HepG2 (cell line): ENCODE measurements around the gene CTSS.

ENCODE experiments used
- JUND ChIP-seq: sonication (generic); formaldehyde crosslinking; IDR thresholded peaks from 2 replicates; pipeline ENCODE4 v1.8.0; 2022; ENCODE audit warnings: mild to moderate bottlenecking, missing genetic modification reagents
- MZF1 ChIP-seq: sonication (generic); formaldehyde crosslinking; IDR thresholded peaks from 2 replicates; pipeline ENCODE4 v1.8.1; 2023; ENCODE audit warnings: mild to moderate bottlenecking, missing genetic modification reagents, borderline replicate concordance
- PHF8 ChIP-seq: sonication (generic); formaldehyde crosslinking; IDR thresholded peaks from 2 replicates; pipeline ENCODE4 v1.5.0; 2020; ENCODE audit warnings: missing genetic modification reagents
- TF ChIP-seq, protein P1 (sequence below): sonication (generic); formaldehyde crosslinking; IDR thresholded peaks from 2 replicates; pipeline ENCODE4 v1.5.0; 2020; ENCODE audit warnings: mild to moderate bottlenecking, missing genetic modification reagents, moderate library complexity
- TF ChIP-seq, protein P2 (sequence below): sonication (generic); formaldehyde crosslinking; conservative IDR thresholded peaks from 2 replicates; pipeline ENCODE4 v1.8.1; 2023; ENCODE audit warnings: missing genetic modification reagents
- TF ChIP-seq, protein P3 (sequence below): sonication (generic); formaldehyde crosslinking; conservative IDR thresholded peaks from 2 replicates; pipeline ENCODE4 v1.4.0; 2020; ENCODE audit warnings: missing genetic modification reagents
- TF ChIP-seq, protein P4 (sequence below): sonication (generic); formaldehyde crosslinking; IDR thresholded peaks from 2 replicates; pipeline ENCODE4 v1.9.0; 2022; ENCODE audit warnings: low read depth, missing genetic modification reagents
- TF ChIP-seq, protein P5 (sequence below): sonication (generic); formaldehyde crosslinking; IDR thresholded peaks from 2 replicates; pipeline ENCODE4 v1.4.0; 2020; ENCODE audit warnings: missing genetic modification reagents, mild to moderate bottlenecking, borderline replicate concordance

DNA sequence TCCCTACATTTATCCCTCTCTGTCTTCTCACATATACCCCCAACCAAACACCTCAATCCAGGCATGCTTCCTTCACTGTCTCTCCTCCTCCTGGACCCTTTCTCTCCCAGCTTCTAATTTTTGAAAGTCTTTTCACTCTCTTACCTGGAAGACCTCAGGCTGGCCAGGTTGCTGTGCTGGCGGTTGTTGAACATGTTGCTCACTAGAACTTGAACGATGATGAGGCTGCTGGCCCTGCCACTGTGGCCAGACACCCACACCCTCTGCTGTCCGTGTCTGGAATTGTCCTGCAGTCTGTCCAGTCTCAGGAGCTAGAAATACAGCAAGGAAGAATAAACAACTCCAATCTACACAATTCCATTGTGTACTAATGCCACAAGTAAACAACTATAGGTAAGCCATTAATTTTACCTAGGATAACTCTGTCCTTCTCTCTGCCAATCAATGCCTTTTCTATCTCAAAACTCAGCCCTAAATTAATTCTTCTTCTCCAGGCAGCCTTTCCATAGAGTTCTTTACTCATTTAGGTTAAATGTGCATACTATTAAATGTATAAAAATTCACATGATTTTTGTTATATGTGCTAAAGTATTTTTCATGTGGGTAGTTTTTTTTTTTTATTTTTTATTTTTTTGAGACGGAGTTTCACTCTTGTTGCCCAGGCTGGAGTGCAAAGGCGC lies 47.6 kb upstream of the CTSS start:
- TF ChIP-seq PHF8: no peak
- no peak for TF ChIP-seq MZF1 (CRISPR knock-in tag)
- TF ChIP-seq, protein P1, sequence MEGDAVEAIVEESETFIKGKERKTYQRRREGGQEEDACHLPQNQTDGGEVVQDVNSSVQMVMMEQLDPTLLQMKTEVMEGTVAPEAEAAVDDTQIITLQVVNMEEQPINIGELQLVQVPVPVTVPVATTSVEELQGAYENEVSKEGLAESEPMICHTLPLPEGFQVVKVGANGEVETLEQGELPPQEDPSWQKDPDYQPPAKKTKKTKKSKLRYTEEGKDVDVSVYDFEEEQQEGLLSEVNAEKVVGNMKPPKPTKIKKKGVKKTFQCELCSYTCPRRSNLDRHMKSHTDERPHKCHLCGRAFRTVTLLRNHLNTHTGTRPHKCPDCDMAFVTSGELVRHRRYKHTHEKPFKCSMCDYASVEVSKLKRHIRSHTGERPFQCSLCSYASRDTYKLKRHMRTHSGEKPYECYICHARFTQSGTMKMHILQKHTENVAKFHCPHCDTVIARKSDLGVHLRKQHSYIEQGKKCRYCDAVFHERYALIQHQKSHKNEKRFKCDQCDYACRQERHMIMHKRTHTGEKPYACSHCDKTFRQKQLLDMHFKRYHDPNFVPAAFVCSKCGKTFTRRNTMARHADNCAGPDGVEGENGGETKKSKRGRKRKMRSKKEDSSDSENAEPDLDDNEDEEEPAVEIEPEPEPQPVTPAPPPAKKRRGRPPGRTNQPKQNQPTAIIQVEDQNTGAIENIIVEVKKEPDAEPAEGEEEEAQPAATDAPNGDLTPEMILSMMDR (CRISPR knock-in tag): peak; percentile 84
- TF ChIP-seq, protein P2, sequence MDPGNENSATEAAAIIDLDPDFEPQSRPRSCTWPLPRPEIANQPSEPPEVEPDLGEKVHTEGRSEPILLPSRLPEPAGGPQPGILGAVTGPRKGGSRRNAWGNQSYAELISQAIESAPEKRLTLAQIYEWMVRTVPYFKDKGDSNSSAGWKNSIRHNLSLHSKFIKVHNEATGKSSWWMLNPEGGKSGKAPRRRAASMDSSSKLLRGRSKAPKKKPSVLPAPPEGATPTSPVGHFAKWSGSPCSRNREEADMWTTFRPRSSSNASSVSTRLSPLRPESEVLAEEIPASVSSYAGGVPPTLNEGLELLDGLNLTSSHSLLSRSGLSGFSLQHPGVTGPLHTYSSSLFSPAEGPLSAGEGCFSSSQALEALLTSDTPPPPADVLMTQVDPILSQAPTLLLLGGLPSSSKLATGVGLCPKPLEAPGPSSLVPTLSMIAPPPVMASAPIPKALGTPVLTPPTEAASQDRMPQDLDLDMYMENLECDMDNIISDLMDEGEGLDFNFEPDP: no peak
- TF ChIP-seq, protein P3, sequence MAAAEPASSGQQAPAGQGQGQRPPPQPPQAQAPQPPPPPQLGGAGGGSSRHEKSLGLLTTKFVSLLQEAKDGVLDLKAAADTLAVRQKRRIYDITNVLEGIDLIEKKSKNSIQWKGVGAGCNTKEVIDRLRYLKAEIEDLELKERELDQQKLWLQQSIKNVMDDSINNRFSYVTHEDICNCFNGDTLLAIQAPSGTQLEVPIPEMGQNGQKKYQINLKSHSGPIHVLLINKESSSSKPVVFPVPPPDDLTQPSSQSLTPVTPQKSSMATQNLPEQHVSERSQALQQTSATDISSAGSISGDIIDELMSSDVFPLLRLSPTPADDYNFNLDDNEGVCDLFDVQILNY (CRISPR knock-in tag): no peak
- TF ChIP-seq, protein P4, sequence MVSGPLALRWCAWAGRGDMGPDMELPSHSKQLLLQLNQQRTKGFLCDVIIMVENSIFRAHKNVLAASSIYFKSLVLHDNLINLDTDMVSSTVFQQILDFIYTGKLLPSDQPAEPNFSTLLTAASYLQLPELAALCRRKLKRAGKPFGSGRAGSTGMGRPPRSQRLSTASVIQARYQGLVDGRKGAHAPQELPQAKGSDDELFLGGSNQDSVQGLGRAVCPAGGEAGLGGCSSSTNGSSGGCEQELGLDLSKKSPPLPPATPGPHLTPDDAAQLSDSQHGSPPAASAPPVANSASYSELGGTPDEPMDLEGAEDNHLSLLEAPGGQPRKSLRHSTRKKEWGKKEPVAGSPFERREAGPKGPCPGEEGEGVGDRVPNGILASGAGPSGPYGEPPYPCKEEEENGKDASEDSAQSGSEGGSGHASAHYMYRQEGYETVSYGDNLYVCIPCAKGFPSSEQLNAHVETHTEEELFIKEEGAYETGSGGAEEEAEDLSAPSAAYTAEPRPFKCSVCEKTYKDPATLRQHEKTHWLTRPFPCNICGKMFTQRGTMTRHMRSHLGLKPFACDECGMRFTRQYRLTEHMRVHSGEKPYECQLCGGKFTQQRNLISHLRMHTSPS (CRISPR knock-in tag): no peak
- no peak for TF ChIP-seq JUND
- TF ChIP-seq, protein P5, sequence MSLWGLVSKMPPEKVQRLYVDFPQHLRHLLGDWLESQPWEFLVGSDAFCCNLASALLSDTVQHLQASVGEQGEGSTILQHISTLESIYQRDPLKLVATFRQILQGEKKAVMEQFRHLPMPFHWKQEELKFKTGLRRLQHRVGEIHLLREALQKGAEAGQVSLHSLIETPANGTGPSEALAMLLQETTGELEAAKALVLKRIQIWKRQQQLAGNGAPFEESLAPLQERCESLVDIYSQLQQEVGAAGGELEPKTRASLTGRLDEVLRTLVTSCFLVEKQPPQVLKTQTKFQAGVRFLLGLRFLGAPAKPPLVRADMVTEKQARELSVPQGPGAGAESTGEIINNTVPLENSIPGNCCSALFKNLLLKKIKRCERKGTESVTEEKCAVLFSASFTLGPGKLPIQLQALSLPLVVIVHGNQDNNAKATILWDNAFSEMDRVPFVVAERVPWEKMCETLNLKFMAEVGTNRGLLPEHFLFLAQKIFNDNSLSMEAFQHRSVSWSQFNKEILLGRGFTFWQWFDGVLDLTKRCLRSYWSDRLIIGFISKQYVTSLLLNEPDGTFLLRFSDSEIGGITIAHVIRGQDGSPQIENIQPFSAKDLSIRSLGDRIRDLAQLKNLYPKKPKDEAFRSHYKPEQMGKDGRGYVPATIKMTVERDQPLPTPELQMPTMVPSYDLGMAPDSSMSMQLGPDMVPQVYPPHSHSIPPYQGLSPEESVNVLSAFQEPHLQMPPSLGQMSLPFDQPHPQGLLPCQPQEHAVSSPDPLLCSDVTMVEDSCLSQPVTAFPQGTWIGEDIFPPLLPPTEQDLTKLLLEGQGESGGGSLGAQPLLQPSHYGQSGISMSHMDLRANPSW (CRISPR knock-in tag): no peak
